ENCODE results near the gene ITIH3. TPM values are rescaled to one million over a fixed set of nuclear protein-coding genes. Genes with fewer than 3 reads are reported as not detected.

Gene ITIH3
- total and polyA plus RNA-seq, 2 donors from 2014 or later: 2.1 to 2.3 TPM

DNA sequence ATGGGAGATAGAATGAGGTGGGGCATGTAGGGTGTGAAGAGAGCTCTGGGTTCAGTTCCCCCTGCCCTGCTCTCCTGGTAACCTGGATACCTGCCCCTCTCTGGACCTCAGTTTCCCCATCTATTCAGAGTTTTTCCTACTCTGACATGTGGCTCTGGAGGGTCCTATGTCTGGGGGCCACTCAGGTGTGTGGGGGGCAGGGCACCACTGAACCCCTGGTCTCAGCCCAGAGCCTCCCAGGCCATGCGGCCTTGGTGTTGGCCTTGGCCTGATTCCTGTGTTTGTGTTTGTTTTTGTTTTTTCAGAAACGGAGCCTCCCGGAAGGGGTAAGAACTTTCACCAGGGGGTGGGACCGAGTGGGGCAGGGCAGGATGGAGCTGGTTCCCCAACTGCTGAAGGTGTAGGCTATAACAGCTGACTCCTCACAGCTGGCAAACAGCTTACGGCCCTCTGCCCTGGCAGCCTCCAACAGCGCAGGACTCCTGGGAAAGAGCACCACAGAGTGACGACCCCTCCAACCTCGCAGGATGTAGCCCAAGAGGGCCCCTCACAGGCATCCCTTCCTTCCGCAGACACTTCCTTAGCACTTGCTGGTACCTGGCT lies 803 bp downstream of the ITIH3 start:
- no peak for FAIRE-seq
- H3K4me3 ChIP-seq (ENCODE audit: low read length in 3 of 3): no peak overlapping the region
- no peak overlapping the region for H3K27ac ChIP-seq (ENCODE audit: low read depth in 2 of 2, low read length in 2 of 2)

DNA sequence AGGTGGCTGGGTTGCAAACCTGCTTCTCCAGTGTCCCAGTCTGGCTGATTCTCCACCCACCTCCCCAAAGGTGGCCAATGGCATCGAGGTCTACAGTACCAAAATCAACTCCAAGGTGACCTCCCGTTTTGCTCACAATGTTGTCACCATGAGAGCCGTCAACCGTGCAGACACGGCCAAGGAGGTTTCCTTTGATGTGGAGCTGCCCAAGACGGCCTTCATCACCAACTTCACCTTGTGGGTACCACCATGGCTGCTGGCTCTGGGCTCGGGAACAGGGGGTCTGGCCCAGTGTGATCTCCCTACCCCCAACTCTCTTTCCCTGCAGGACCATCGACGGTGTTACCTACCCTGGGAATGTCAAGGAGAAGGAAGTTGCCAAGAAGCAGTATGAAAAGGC lies 1.8 kb downstream of the ITIH3 start:
- Histone ChIP-seq H3K27ac (ENCODE audit: low read depth in 2 of 2, low read length in 2 of 2) (no peak overlapping the region), H3K9me3 (ENCODE audit: control insufficient read depth in 2 of 3, insufficient read depth in 1 of 3, low read length in 3 of 3) (no peaks in the 10 kb centered on the region), H3K9ac (ENCODE audit: low read length in 3 of 3) (no peak overlapping the region), H3K4me1 (ENCODE audit: control insufficient read depth in 2 of 3, insufficient read depth in 2 of 3, low read depth in 1 of 3, low read length in 3 of 3) (no peaks in the 10 kb centered on the region), H3K27me3 (ENCODE audit: control insufficient read depth, insufficient read depth, low read length) (no peaks in the 10 kb centered on the region), H3K4me3 (ENCODE audit: low read length in 3 of 3) (no peak overlapping the region), H3K36me3 (ENCODE audit: control insufficient read depth in 2 of 3, insufficient read depth in 3 of 3, low read length in 3 of 3) (no peaks in the 10 kb centered on the region)
- TF ChIP-seq, protein P1, sequence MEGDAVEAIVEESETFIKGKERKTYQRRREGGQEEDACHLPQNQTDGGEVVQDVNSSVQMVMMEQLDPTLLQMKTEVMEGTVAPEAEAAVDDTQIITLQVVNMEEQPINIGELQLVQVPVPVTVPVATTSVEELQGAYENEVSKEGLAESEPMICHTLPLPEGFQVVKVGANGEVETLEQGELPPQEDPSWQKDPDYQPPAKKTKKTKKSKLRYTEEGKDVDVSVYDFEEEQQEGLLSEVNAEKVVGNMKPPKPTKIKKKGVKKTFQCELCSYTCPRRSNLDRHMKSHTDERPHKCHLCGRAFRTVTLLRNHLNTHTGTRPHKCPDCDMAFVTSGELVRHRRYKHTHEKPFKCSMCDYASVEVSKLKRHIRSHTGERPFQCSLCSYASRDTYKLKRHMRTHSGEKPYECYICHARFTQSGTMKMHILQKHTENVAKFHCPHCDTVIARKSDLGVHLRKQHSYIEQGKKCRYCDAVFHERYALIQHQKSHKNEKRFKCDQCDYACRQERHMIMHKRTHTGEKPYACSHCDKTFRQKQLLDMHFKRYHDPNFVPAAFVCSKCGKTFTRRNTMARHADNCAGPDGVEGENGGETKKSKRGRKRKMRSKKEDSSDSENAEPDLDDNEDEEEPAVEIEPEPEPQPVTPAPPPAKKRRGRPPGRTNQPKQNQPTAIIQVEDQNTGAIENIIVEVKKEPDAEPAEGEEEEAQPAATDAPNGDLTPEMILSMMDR (IDR thresholded peaks at IDR 0.05; ENCODE audit: borderline replicate concordance, extremely low read depth, insufficient read depth): no peak
- intact Hi-C loops (cut with DNase I): no loop called here
- DNase-seq (no peak), FAIRE-seq (no peak)

More for the DNA sequence above, 803 bp downstream of the ITIH3 start:
- peak in 2 of 5 donors; percentile 4 to 22 for DNase-seq
- no peak overlapping the region for H3K9ac ChIP-seq (ENCODE audit: low read length in 3 of 3)
- no peaks in the 10 kb centered on the region for H3K36me3 ChIP-seq (ENCODE audit: control insufficient read depth in 2 of 3, insufficient read depth in 3 of 3, low read length in 3 of 3)
- TF ChIP-seq, protein P1 (IDR thresholded peaks at IDR 0.05; ENCODE audit: borderline replicate concordance, extremely low read depth, insufficient read depth): no peak
- intact Hi-C loops (cut with DNase I): no loop called here
- H3K4me1 ChIP-seq (ENCODE audit: control insufficient read depth in 2 of 3, insufficient read depth in 2 of 3, low read depth in 1 of 3, low read length in 3 of 3): no peaks in the 10 kb centered on the region
- no peaks in the 10 kb centered on the region for H3K9me3 ChIP-seq (ENCODE audit: control insufficient read depth in 2 of 3, insufficient read depth in 1 of 3, low read length in 3 of 3)
- no peaks in the 10 kb centered on the region for H3K27me3 ChIP-seq (ENCODE audit: control insufficient read depth, insufficient read depth, low read length)

DNA sequence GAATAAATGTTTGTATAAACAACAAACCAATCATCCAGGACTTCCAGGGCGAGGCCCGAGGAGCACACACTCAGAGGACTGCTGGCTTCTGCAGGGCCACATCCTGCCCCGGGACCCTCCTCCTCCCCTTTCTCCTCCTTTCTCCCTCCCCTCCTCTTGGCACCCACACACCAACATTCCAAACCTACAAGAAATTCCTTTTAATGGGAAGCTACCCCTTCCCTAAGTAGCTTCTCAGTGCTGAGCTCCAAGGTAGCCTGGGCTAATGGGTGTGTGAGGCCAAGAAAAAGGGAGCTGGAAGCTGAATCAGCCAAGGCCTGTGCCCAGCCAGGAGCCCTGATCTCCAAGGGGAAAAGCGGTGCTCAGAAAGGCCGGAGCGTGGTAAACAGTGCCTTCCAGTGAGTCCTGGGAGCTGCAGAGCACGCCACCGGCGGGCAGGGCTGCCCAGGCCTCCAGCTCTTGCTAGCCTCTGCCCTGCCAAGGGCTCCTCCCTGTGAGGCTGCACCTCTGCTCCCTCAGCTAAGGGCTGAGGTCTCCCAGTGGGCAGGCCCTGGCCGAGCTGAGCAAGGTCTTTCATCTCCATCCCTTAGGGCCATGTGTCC lies 3.9 kb downstream of the ITIH3 start:
- Histone ChIP-seq H3K27me3 (ENCODE audit: control insufficient read depth, insufficient read depth, low read length) (no peaks in the 10 kb centered on the region), H3K36me3 (ENCODE audit: control insufficient read depth in 2 of 3, insufficient read depth in 3 of 3, low read length in 3 of 3) (no peaks in the 10 kb centered on the region), H3K4me3 (ENCODE audit: low read length in 3 of 3) (no peak overlapping the region), H3K4me1 (ENCODE audit: control insufficient read depth in 2 of 3, insufficient read depth in 2 of 3, low read depth in 1 of 3, low read length in 3 of 3) (no peaks in the 10 kb centered on the region), H3K9me3 (ENCODE audit: control insufficient read depth in 2 of 3, insufficient read depth in 1 of 3, low read length in 3 of 3) (no peaks in the 10 kb centered on the region), H3K9ac (ENCODE audit: low read length in 3 of 3) (no peak overlapping the region), H3K27ac (ENCODE audit: low read depth in 2 of 2, low read length in 2 of 2) (no peak overlapping the region)
- FAIRE-seq: no peak
- TF ChIP-seq, protein P1 (IDR thresholded peaks at IDR 0.05; ENCODE audit: borderline replicate concordance, extremely low read depth, insufficient read depth): no peak
- intact Hi-C loops (cut with DNase I): no loop called here
- no peak for DNase-seq
